Heart right ventricle (tissue), 16 donors: Measurements from ENCODE around the gene AMFR. TPM values are rescaled to one million over a fixed set of nuclear protein-coding genes. Genes with fewer than 3 reads are reported as not detected.
A peak's percentile ranks its signal among the peaks of the same experiment; 100 is the strongest.

ENCODE experiments used
- ATAC-seq, 8 donors: fragments of 200-7000 bp; cut with Tn5 transposase; one replicate each; pipeline ENCODE4 v1.9.1; 2020; ENCODE audit warnings: mild to moderate bottlenecking in 8 of 8, moderate library complexity in 8 of 8, moderate number of reproducible peaks in 1 of 8
- DNase-seq, 2 donors: peaks; one replicate each; pipeline ENCODE4 v3.0.0-alpha.2; 2020
- H3K27ac ChIP-seq, 10 donors: fragments of 200-600 bp; sonication (generic) in 2 of 10; one replicate each; pipeline versions ENCODE4 v1.5.0 to v1.8.0; 2020 to 2022; ENCODE audit warnings: mild to moderate bottlenecking in 3 of 10
- H3K27me3 ChIP-seq, 7 donors: fragments of 200-600 bp; one replicate each; pipeline ENCODE4 v1.8.0; 2021 to 2022; ENCODE audit warnings: mild to moderate bottlenecking in 2 of 7
- H3K36me3 ChIP-seq, 9 donors: fragments of 200-600 bp; sonication (generic) in 1 of 9; one replicate each; pipeline versions ENCODE4 v1.5.0 to v1.8.0; 2020 to 2022; ENCODE audit warnings: mild to moderate bottlenecking in 2 of 9
- H3K4me1 ChIP-seq, 9 donors: fragments of 200-600 bp; sonication (generic) in 1 of 9; one replicate each; pipeline versions ENCODE4 v1.5.0 to v1.8.0; 2020 to 2022; ENCODE audit warnings: mild to moderate bottlenecking in 4 of 9
- H3K4me3 ChIP-seq, 10 donors: fragments of 200-600 bp; sonication (generic) in 2 of 10; one replicate each; pipeline versions ENCODE4 v1.5.0 to v1.8.0; 2020 to 2022; ENCODE audit warnings: mild to moderate bottlenecking in 7 of 10, moderate library complexity in 2 of 10
- H3K9me3 ChIP-seq, 11 donors: fragments of 200-600 bp in 10 of 11; sonication (generic) in 2 of 11; one replicate each; pipeline versions ENCODE4 v1.5.0 to v1.8.0; 2013 to 2022; ENCODE audit warnings: mild to moderate bottlenecking in 2 of 11, control low read depth in 1 of 11, moderate library complexity in 1 of 11
- CTCF ChIP-seq, 9 donors: fragments of 200-600 bp; sonication (generic) in 2 of 9; IDR thresholded peaks; one replicate each; pipeline versions ENCODE4 v1.5.0 to v1.8.0; 2021 to 2022; ENCODE audit warnings: antibody characterized with exemption in 9 of 9, mild to moderate bottlenecking in 5 of 9, moderate library complexity in 1 of 9
- WGBS, 2 donors: extraction: QIAGEN DNeasy Blood & Tissue Kit; methylation state at CpG; one replicate each; pipeline ENCODE4 v1.1.7; 2013; ENCODE audit warnings: inconsistent platforms in 1 of 2; 5-methylcytosine and 5-hydroxymethylcytosine counted together
- intact Hi-C, 10 donors: fragments of 100-400 bp; cut with DNase I; formaldehyde crosslinking; loops; one replicate each; pipeline versions ENCODE4 v1.11.1 to v1.14.2; 2022
- polyA plus RNA-seq, 2 donors: library from polyadenylated mRNA; stranded (reverse); fragments of 200-250 nt; gene quantifications; one replicate each; pipeline ENCODE4 v1.2.3, GENCODE V29; 2013
- total RNA-seq, 10 donors: library from RNA; stranded (reverse); fragmentation: NEBNext Ultra II Directional in 3 of 10; extraction: Animal tissue kit (Norgen Biotek cat#: 25700) in 3 of 10; gene quantifications; one replicate each; pipeline versions ENCODE4 v1.2.1 to v1.2.4, GENCODE V29; 2021 to 2023
- donor health status: Arrhythmogenic right ventricular cardiomyopathy.
- donor health status: ischemic (EF 13 %, LVEDD 7.1; RV severe dilation, severe dysfunction).
- donor health status: healthy with polysubstance abuse.
- donor health status: DM: no; HTN: yes; CAD: no.
- donor health status: DM: no; HTN: no; CAD: no.
- donor health status: ischemic (EF 25% LVEDD 6.9; RV normal size, moderate dysfunction).
- donor health status: ischemic (EF 25% LVEDD 5.7; RV mildly dilated, moderate dysfunction).
- donor health status: healthy.
- donor health status: DM: yes; HTN: yes; CAD: no.
- donor health status: Ischemic cardiomyopathy.
- donor health status: ischemic (EF 35%, LVEDD 5.7; RV mildly dilated, moderate dysfunction).
- donor health status: nonischemic (EF 11% LVEDD 7.7; RV severe dilation, severe dysfunction).
- donor health status: DM: yes; HTN: yes; CAD: no.
- donor health status: PGD.
- donor health status: ischemic (EF 29% LVEDD 5.4; RV normal size, mild dysfunction).
- donor health status: nonischemic (EF 23%, LVEDD 6.1; RV moderate dilation, normal function).

The AMFR gene
- total and polyA plus RNA-seq, 12 donors: 18.1 to 87.9 (median 65.9) TPM

- intact Hi-C loops: loop anchor here (1.0 to 10.0 kb wide), 10 partner anchors 124 to 604 kb away; partner anchors contain the start of gene GNAO1 (in 7 of the 10)
- H3K4me1 ChIP-seq: peaks cover 0 to 12% (median 8%) of the 10 kb centered on the region in 9 donors
- no peak overlapping the region for H3K27ac ChIP-seq
- ATAC-seq: no peak
- H3K9me3 ChIP-seq: no peaks in the 10 kb centered on the region
- WGBS, 2 donors: 55 to 82% methylated on average over 1 of the region's 1 CpG
- TF ChIP-seq CTCF (IDR thresholded peaks at IDR 0.05): no peak
- H3K4me3 ChIP-seq: no peak overlapping the region
- H3K27me3 ChIP-seq: peaks cover 0 to 6% (median 0%) of the 10 kb centered on the region in 7 donors
- H3K36me3 ChIP-seq: no peaks in the 10 kb centered on the region
- no peak for DNase-seq
These were observed 106.6 kb downstream of the AMFR start for GRCh38 chr16:56318827-56319140.

GRCh38 chr16:56317998-56318826 is 107.1 kb downstream of the AMFR start:
- Histone ChIP-seq H3K27ac (peak overlapping the region in 1 of 10 donors; percentile 37), H3K4me3 (peak overlapping the region in 8 of 10 donors; percentile 12 to 41 (median 37))
- intact Hi-C loops: loop anchor here (1.0 to 10.0 kb wide), 10 partner anchors 123 to 603 kb away; partner anchors contain the start of gene GNAO1 (in 7 of the 10)

GRCh38 chr16:56316545-56316944 is 108.8 kb downstream of the AMFR start:
- no peak for DNase-seq
- H3K27ac ChIP-seq: no peak overlapping the region
- no peaks in the 10 kb centered on the region for H3K9me3 ChIP-seq
- no peak overlapping the region for H3K4me3 ChIP-seq
- intact Hi-C loops: loop anchor here (2.0 to 10.0 kb wide), 8 partner anchors 122 to 602 kb away; partner anchors contain the start of gene GNAO1 (in 7 of the 10)
- ATAC-seq: no peak
- no peaks in the 10 kb centered on the region for H3K36me3 ChIP-seq
- WGBS, 2 donors: 93 to 95% methylated on average over 7 of the region's 7 CpGs
- H3K4me1 ChIP-seq: peaks cover 0 to 12% (median 8%) of the 10 kb centered on the region in 9 donors
- TF ChIP-seq CTCF (IDR thresholded peaks at IDR 0.05): no peak
- peaks cover 0 to 6% (median 0%) of the 10 kb centered on the region in 7 donors for H3K27me3 ChIP-seq

More at GRCh38 chr16:56317998-56318826, 107.1 kb downstream of the AMFR start:
- WGBS, 2 donors: 14 to 15% methylated on average over 28 of the region's 28 CpGs
- Histone ChIP-seq H3K9me3 (no peaks in the 10 kb centered on the region), H3K36me3 (no peaks in the 10 kb centered on the region), H3K27me3 (peaks cover 0 to 6% (median 0%) of the 10 kb centered on the region in 7 donors), H3K4me1 (peaks cover 0 to 12% (median 8%) of the 10 kb centered on the region in 9 donors)
- ATAC-seq (peak; percentile 95 to 98 (median 96)), DNase-seq (peak; percentile 80 to 85)
- TF ChIP-seq CTCF (IDR thresholded peaks at IDR 0.05): peak; percentile 86 to 97 (median 94)

- no peaks in the 10 kb centered on the region for H3K36me3 ChIP-seq
- 86 to 89% methylated on average over 7 of the region's 7 CpGs for WGBS, 2 donors
- TF ChIP-seq CTCF (IDR thresholded peaks at IDR 0.05): no peak
- no peak overlapping the region for H3K4me3 ChIP-seq
- DNase-seq (no peak), ATAC-seq (no peak)
- H3K4me1 ChIP-seq: peaks cover 0 to 12% (median 8%) of the 10 kb centered on the region in 9 donors
- no peaks in the 10 kb centered on the region for H3K9me3 ChIP-seq
- peaks cover 0 to 6% (median 0%) of the 10 kb centered on the region in 7 donors for H3K27me3 ChIP-seq
- intact Hi-C loops: loop anchor here (2.0 to 10.0 kb wide), 8 partner anchors 121 to 601 kb away; partner anchors contain the start of gene GNAO1 (in 7 of the 10)
- H3K27ac ChIP-seq: no peak overlapping the region
These were observed 109.4 kb downstream of the AMFR start for GRCh38 chr16:56315955-56316354.
